ENCODE results near the gene USP54. TPM values are rescaled to one million over a fixed set of nuclear protein-coding genes. Genes with fewer than 3 reads are reported as not detected.

USP54 gene
- total and polyA plus RNA-seq, 2 of the 13 experiments (the other 11 are each of a cell fraction or from before 2014, with no cell fraction given): 18.1 to 25.0 TPM

- 11% methylated on average over 3 of the region's 3 CpGs for WGBS (ENCODE audit: low lambda C conversion rate)
- Histone ChIP-seq H3K27me3 (ENCODE audit: control insufficient read depth in 1 of 2, insufficient read depth in 2 of 2, low read length in 2 of 2) (no peaks in the 10 kb centered on the region; a peak in 1 of 5 replicates), H3K9me3 (ENCODE audit: low read length) (no peaks in the 10 kb centered on the region), H3K9ac (ENCODE audit: insufficient read depth, low read depth, low read length) (peak overlapping the region; percentile 71), H4K20me1 (ENCODE audit: insufficient read depth, low read length) (no peaks in the 10 kb centered on the region), H3K4me2 (ENCODE audit: low read depth, low read length) (peak overlapping the region; percentile 92), H3K27ac (ENCODE audit: extremely low read length, insufficient read depth, low read length) (peak overlapping the region; percentile 84), H3K4me3 (replicated peaks in 1 of 3; ENCODE audit: insufficient read depth in 1 of 3, low read depth in 2 of 3, low read length in 3 of 3) (peak overlapping the region; percentile 34 to 62 (median 61); a peak in 4 of 6 replicates), H3K36me3 (replicated peaks in 1 of 2; ENCODE audit: control insufficient read depth in 1 of 2, insufficient read depth in 2 of 2, low read length in 2 of 2) (no peaks in the 10 kb centered on the region), H3K4me1 (ENCODE audit: insufficient read depth, low read length) (peaks cover 71% of the 10 kb centered on the region), H3K79me2 (ENCODE audit: insufficient read depth, low read length) (peaks cover 13% of the 10 kb centered on the region), H2AFZ (ENCODE audit: low read length) (no peak overlapping the region)
- no TSS peak for BruUV-seq (replicated peaks)
- ChIA-PET POLR2A (interaction anchor here (0.9 to 1.7 kb wide), 3 partner anchors 9 to 34 kb away, joined by 4 to 12 read pairs (median 4); no protein-coding TSS in a partner anchor), CTCF (ENCODE audit: low intra/inter-chr PET ratio, low total read pairs) (no interaction called here)
- in situ Hi-C loops (cut with HindIII; ENCODE audit: extremely low pct_ligation_motif_present, low pct_unique_long_range_greater_than_20kb): no loop called here
- ATAC-seq (peak; percentile 95), DNase-seq (ENCODE audit: low spot score) (peak; percentile 95), FAIRE-seq (peak; percentile 79)
- intact Hi-C loops (cut with micrococcal nuclease; ENCODE audit: unreplicated experiment): no loop called here
- TF ChIP-seq ZNF644 (CRISPR knock-in tag; IDR thresholded peaks at IDR 0.05; ENCODE audit: low read depth) (peak; percentile 71), FOXP4 (CRISPR knock-in tag; IDR thresholded peaks at IDR 0.05) (peak; percentile 85; the same call in 1 of the 2 replicates), FOXP1 (IDR thresholded peaks at IDR 0.05) (no peak), FOXP1 (CRISPR knock-in tag; IDR thresholded peaks at IDR 0.05) (peak; percentile 79), CCAR2 (optimal IDR thresholded peaks at IDR 0.05; ENCODE audit: low read depth, low read length) (no peak), ZNF574 (CRISPR knock-in tag; IDR thresholded peaks at IDR 0.05) (peak; percentile 48; the same call in 1 of the 2 replicates), STAT6 (CRISPR knock-in tag; IDR thresholded peaks at IDR 0.05; ENCODE audit: borderline replicate concordance) (no peak), ZBTB26 (CRISPR knock-in tag; IDR thresholded peaks at IDR 0.05; ENCODE audit: borderline replicate concordance) (peak; percentile 46; the same call in 1 of the 2 replicates), NR2F6 (IDR thresholded peaks at IDR 0.05) (peak; percentile 51; the same call in 1 of the 2 replicates), NR2F6 (CRISPR knock-in tag; IDR thresholded peaks at IDR 0.05) (peak; percentile 65; the same call in 1 of the 2 replicates), MTA1 (CRISPR knock-in tag; IDR thresholded peaks at IDR 0.05; ENCODE audit: borderline replicate concordance) (no peak), SETDB1 (CRISPR knock-in tag; IDR thresholded peaks at IDR 0.05; ENCODE audit: borderline replicate concordance) (no peak), FOXA3 (CRISPR knock-in tag; IDR thresholded peaks at IDR 0.05) (peak; percentile 85)
- TF ChIP-seq, protein P1, sequence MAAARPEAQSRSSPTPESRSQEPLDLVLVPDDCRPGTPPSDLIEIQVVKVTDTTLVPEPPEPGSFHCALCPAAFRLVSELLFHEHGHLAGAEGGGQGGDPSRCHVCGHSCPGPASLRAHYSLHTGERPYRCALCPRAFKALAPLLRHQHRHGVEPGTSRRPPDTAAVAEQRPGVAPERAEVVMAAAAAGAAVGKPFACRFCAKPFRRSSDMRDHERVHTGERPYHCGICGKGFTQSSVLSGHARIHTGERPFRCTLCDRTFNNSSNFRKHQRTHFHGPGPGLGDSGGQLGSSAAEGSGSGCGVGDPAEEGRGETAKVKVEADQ (CRISPR knock-in tag; IDR thresholded peaks at IDR 0.05; ENCODE audit: borderline replicate concordance): no peak
Measured at GRCh38 chr10:73591935-73592699, 975 bp upstream of the USP54 start.
